ENCODE data around the gene AP1S1. TPM values are rescaled to one million over a fixed set of nuclear protein-coding genes. Genes with fewer than 3 reads are reported as not detected.

The AP1S1 gene
- total RNA-seq, 1 donor from 2014 or later, result 45.6 TPM

DNA sequence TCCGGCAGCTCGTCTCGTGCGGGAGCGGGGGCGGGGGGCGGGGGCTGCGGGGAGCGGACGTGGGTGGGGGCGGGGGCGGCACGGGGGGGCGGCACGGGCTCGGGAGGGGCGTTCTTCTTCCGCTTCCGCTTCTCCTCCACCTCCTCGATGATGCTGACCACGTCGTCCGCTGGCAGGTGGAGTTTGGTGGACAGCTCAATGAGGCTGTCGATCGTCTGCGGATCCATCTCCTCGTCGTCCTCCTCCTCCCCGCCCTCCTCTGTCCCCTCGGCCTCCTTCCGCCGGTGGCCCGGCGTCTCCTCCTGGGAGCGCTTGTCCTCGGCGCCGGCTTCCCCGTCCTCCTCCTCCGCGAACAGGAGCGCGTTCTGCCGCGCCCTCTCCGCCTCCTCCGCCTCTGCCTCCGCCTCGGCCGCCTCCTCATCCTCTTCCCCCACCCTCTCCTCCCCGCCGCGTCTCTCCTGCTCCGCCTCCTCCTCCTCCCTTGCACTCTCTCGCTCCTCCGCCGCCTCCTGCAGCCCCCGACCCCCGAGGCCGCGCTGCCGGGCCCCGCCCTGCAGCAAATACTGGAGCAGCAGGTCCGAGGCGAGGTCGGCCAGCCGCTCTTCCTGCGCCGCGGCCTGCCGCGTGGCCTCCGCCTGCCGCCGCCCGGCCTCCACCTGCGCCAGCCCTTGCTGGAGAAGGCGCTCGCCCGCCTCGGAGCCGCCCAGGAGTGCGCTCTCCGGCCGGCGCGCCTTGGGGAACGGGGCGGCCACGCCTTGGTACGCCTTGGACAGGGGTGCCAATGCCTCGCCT lies 9.2 kb downstream of the AP1S1 start:
- peaks cover 15% of the 10 kb centered on the region for H3K4me1 Mint-ChIP-seq (ENCODE audit: unreplicated experiment)
- peaks cover 7% of the 10 kb centered on the region for H3K36me3 Mint-ChIP-seq (ENCODE audit: low read depth, unreplicated experiment)
- no peak for TF ChIP-seq CTCF (IDR thresholded peaks at IDR 0.05; ENCODE audit: unreplicated experiment)
- H3K4me3 Mint-ChIP-seq (ENCODE audit: unreplicated experiment), result no peak overlapping the region
- H3K27me3 Mint-ChIP-seq (ENCODE audit: unreplicated experiment), result peaks cover 31% of the 10 kb centered on the region
- H3K9me3 Mint-ChIP-seq (ENCODE audit: unreplicated experiment), result no peaks in the 10 kb centered on the region
- H3K27ac Mint-ChIP-seq (ENCODE audit: unreplicated experiment), result no peak overlapping the region
- DNase-seq (ENCODE audit: low spot score), result no peak

GRCh38 chr7:101164071-101164840 lies 10.0 kb downstream of the AP1S1 start:
- Mint-ChIP-seq H3K27ac (ENCODE audit: unreplicated experiment) (no peak overlapping the region), H3K4me1 (ENCODE audit: unreplicated experiment) (peaks cover 17% of the 10 kb centered on the region), H3K4me3 (ENCODE audit: unreplicated experiment) (no peak overlapping the region), H3K9me3 (ENCODE audit: unreplicated experiment) (no peaks in the 10 kb centered on the region), H3K36me3 (ENCODE audit: low read depth, unreplicated experiment) (peaks cover 5% of the 10 kb centered on the region), H3K27me3 (ENCODE audit: unreplicated experiment) (peaks cover 35% of the 10 kb centered on the region)
- no peak for TF ChIP-seq CTCF (IDR thresholded peaks at IDR 0.05; ENCODE audit: unreplicated experiment)
- peak; percentile 61 for DNase-seq (ENCODE audit: low spot score)

GRCh38 chr7:101165075-101165957 lies 11.0 kb downstream of the AP1S1 start, which contains the start of gene VGF:
TSS of gene VGF (minus strand) at chr7:101165569. CDS start at chr7:101164843, 726 bp downstream.
- Mint-ChIP-seq H3K4me3 (ENCODE audit: unreplicated experiment) (peak within 1 kb of the TSS; percentile 72), H3K27ac (ENCODE audit: unreplicated experiment) (no peak within 1 kb of the TSS), H3K27me3 (ENCODE audit: unreplicated experiment) (peaks cover 38% of the 10 kb centered on the region), H3K4me1 (ENCODE audit: unreplicated experiment) (peaks cover 21% of the 10 kb centered on the region), H3K9me3 (ENCODE audit: unreplicated experiment) (no peaks in the 10 kb centered on the region), H3K36me3 (ENCODE audit: low read depth, unreplicated experiment) (peaks cover 7% of the 10 kb centered on the region)
- peak; percentile 83 for DNase-seq (ENCODE audit: low spot score)
- no peak for TF ChIP-seq CTCF (IDR thresholded peaks at IDR 0.05; ENCODE audit: unreplicated experiment)

DNA sequence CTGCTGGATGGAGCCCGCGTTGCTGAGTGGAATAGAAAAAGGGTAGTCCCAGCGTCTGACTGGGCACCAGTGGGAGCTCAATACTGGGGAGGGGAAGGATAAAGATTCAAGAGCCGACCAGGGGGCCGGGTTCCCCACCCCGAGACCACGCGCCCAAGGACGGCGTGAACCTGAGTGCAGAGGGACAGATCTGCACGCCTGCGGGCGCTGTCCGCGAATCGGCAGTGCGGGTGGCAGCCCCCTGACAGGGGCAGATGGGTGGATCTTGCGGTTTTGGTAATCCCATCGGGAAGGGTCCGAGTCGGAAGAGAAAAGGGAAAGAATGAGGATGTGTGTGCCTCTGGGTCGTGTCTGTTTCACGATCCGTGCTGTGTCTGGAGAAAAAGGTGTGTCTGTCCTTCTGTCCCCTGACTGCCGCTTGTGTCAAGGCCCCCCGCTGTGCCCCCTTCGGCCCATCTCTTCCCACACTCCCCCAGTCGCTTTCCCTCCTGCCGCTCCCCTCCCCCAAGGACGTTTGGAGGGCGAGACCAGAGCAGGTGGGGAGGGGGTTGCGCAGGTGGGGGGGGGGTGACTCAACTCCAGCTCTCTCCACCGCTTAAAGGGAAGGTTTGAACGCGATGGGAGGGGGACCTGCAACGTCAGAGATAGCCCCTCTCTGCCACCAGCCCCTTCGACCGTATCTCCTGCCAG lies 11.8 kb downstream of the AP1S1 start:
- no peak for DNase-seq (ENCODE audit: low spot score)
- H3K9me3 Mint-ChIP-seq (ENCODE audit: unreplicated experiment), result no peaks in the 10 kb centered on the region
- H3K4me3 Mint-ChIP-seq (ENCODE audit: unreplicated experiment), result peak overlapping the region; percentile 72
- H3K27me3 Mint-ChIP-seq (ENCODE audit: unreplicated experiment), result peaks cover 46% of the 10 kb centered on the region
- TF ChIP-seq CTCF (IDR thresholded peaks at IDR 0.05; ENCODE audit: unreplicated experiment), result no peak
- H3K27ac Mint-ChIP-seq (ENCODE audit: unreplicated experiment), result no peak overlapping the region
- H3K36me3 Mint-ChIP-seq (ENCODE audit: low read depth, unreplicated experiment), result peaks cover 7% of the 10 kb centered on the region
- H3K4me1 Mint-ChIP-seq (ENCODE audit: unreplicated experiment), result peaks cover 27% of the 10 kb centered on the region
